Testis (tissue), 5 donors: Measurements from ENCODE around the gene SHF. TPM values are rescaled to one million over a fixed set of nuclear protein-coding genes. Genes with fewer than 3 reads are reported as not detected.
A peak's percentile ranks its signal among the peaks of the same experiment; 100 is the strongest.
"Not testable (repeated sequence)": the region's sequence is repeated elsewhere in the genome, so short reads cannot be mapped to it uniquely, and the experiment has no call there.

Experiments used
- DNase-seq: peaks from one replicate; pipeline ENCODE4 v3.0.0-alpha.2; 2019
- H3K27ac ChIP-seq, 2 donors: fragments of 200-600 bp; sonication (generic); one replicate each; pipeline ENCODE4 v1.5.1; 2019
- H3K27me3 ChIP-seq: fragments of 200-600 bp; sonication (generic); one replicate; pipeline ENCODE4 v1.5.1; 2019
- H3K36me3 ChIP-seq: fragments of 200-600 bp; sonication (generic); one replicate; pipeline ENCODE4 v1.5.1; 2017; ENCODE audit warnings: low read depth; ENCODE audit errors: missing control alignments
- H3K4me1 ChIP-seq: fragments of 200-600 bp; sonication (generic); one replicate; pipeline ENCODE4 v1.5.1; 2019
- H3K4me3 ChIP-seq, 2 donors: fragments of 200-600 bp; sonication (generic); one replicate each; pipeline ENCODE4 v1.5.1; 2017 to 2019
- H3K9me3 ChIP-seq: fragments of 200-600 bp; sonication (generic); one replicate; pipeline ENCODE4 v1.5.1; 2017
- POLR2A ChIP-seq: fragments of 450-650 bp; IDR thresholded peaks from one replicate; pipeline ENCODE4 v1.6.1; 2017; ENCODE audit warnings: antibody characterized with exemption, mild to moderate bottlenecking, moderate library complexity
- WGBS, 2 donors: methylation state at CpG; one replicate each; pipeline ENCODE4 v1.1.5; 2018; 5-methylcytosine and 5-hydroxymethylcytosine counted together
- intact Hi-C: fragments of 100-400 bp; cut with DNase I; formaldehyde crosslinking; loops from one replicate; pipeline ENCODE4 v1.15.1; 2023; ENCODE audit warnings: low total_unique reads
- long read RNA-seq, 2 donors: transcript quantifications; one replicate each; lab custom pipeline, GENCODE V29; 2026
- polyA plus RNA-seq: library from polyadenylated mRNA; stranded (reverse); fragments of 350-450 nt; fragmentation: Illumina TruSeq; extraction: RNeasy Lipid Tissue Mini Kit (QIAGEN cat#74804); gene quantifications from one replicate; pipeline ENCODE4 v1.2.3, GENCODE V29; 2014; ENCODE audit warnings: low read depth, low replicate concordance; ENCODE audit not compliant: insufficient read depth
- total RNA-seq, 2 donors: library from RNA; depleted of rRNA; stranded (reverse); fragments of >200 nt; gene quantifications; one replicate each; pipeline ENCODE4 v1.2.3, GENCODE V29; 2016
- TF ChIP-seq, protein P1 (sequence below), 3 experiments: fragments of 450-650 bp in 2 of 3; fragments of 200-600 bp in 1 of 3; sonication (generic) in 1 of 3; IDR thresholded peaks; one replicate each; pipeline ENCODE4 v1.5.1; 2016 to 2019; ENCODE audit warnings: antibody characterized with exemption in 3 of 3, mild to moderate bottlenecking in 2 of 3, moderate library complexity in 1 of 3

The SHF gene
- total RNA-seq (10 to 100 TPM in 1 of 2 donors, 1 to 10 TPM in 1; 9.3 to 12.7 TPM), polyA plus RNA-seq (13.2 TPM)
- long read RNA-seq, donor 1, partial matches to known transcripts, result 0 of 1 reads
- long read RNA-seq, donor 1, other reads (novel, unspliced or antisense), result 0 of 1 reads
- long read RNA-seq, donor 2, partial matches to known transcripts, result 0 of 4 reads
- long read RNA-seq, donor 2, other reads (novel, unspliced or antisense), result 0 of 4 reads

- WGBS, 2 donors, result 0 to 1% methylated on average over 37 to 38 of the region's 57 CpGs
- Histone ChIP-seq H3K36me3 (no peaks in the 10 kb centered on the region), H3K27me3 (no peaks in the 10 kb centered on the region), H3K27ac (peak within 1 kb of the TSS; percentile 42 to 75), H3K4me3 (peak within 1 kb of the TSS; percentile 72 to 77), H3K4me1 (no peaks in the 10 kb centered on the region), H3K9me3 (no peaks in the 10 kb centered on the region)
- intact Hi-C loops, result no loop called here
- peak; percentile 80 for DNase-seq
- TF ChIP-seq, protein P1, sequence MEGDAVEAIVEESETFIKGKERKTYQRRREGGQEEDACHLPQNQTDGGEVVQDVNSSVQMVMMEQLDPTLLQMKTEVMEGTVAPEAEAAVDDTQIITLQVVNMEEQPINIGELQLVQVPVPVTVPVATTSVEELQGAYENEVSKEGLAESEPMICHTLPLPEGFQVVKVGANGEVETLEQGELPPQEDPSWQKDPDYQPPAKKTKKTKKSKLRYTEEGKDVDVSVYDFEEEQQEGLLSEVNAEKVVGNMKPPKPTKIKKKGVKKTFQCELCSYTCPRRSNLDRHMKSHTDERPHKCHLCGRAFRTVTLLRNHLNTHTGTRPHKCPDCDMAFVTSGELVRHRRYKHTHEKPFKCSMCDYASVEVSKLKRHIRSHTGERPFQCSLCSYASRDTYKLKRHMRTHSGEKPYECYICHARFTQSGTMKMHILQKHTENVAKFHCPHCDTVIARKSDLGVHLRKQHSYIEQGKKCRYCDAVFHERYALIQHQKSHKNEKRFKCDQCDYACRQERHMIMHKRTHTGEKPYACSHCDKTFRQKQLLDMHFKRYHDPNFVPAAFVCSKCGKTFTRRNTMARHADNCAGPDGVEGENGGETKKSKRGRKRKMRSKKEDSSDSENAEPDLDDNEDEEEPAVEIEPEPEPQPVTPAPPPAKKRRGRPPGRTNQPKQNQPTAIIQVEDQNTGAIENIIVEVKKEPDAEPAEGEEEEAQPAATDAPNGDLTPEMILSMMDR (IDR thresholded peaks at IDR 0.05), result no peak
- no peak for TF ChIP-seq POLR2A
Observed at GRCh38 chr15:45187894-45188830, at the start of gene SHF. TSS of gene SHF (minus strand) at chr15:45187966. CDS start at chr15:45187951, 15 bp downstream.

- H3K27me3 ChIP-seq, H3K4me1 ChIP-seq, intact Hi-C loops, H3K36me3 ChIP-seq, H3K27ac ChIP-seq, H3K4me3 ChIP-seq, DNase-seq, H3K9me3 ChIP-seq: not testable (repeated sequence)
- 62 to 70% methylated on average over 6 of the region's 6 CpGs for WGBS, 2 donors
Observed at GRCh38 chr15:45236806-45237205, 49.0 kb upstream of the SHF start.

- H3K27me3 ChIP-seq, result no peaks in the 10 kb centered on the region
- no peaks in the 10 kb centered on the region for H3K4me1 ChIP-seq
- H3K4me3 ChIP-seq, result no peak overlapping the region
- no peak for DNase-seq
- H3K9me3 ChIP-seq, result no peaks in the 10 kb centered on the region
- no peak for TF ChIP-seq POLR2A
- TF ChIP-seq, protein P1 (IDR thresholded peaks at IDR 0.05), result no peak
- no peak overlapping the region for H3K27ac ChIP-seq
- H3K36me3 ChIP-seq, result no peaks in the 10 kb centered on the region
- intact Hi-C loops, result no loop called here
- WGBS, 2 donors, result 68 to 73% methylated on average over 11 of the region's 11 CpGs
Observed at GRCh38 chr15:45234562-45235235, 46.9 kb upstream of the SHF start.

- DNase-seq, result no peak
- no peaks in the 10 kb centered on the region for H3K36me3 ChIP-seq
- intact Hi-C loops, result no loop called here
- no peaks in the 10 kb centered on the region for H3K9me3 ChIP-seq
- no peaks in the 10 kb centered on the region for H3K27me3 ChIP-seq
- no peak overlapping the region for H3K4me3 ChIP-seq
- WGBS, 2 donors, result 89 to 90% methylated on average over 4 of the region's 4 CpGs
- H3K4me1 ChIP-seq, result no peaks in the 10 kb centered on the region
- H3K27ac ChIP-seq, result no peak overlapping the region
- no peak for TF ChIP-seq POLR2A
- TF ChIP-seq, protein P1 (IDR thresholded peaks at IDR 0.05), result no peak
Observed at GRCh38 chr15:45231864-45232562, 44.2 kb upstream of the SHF start.
